ENCODE data around the gene AP5S1. TPM values are rescaled to one million over a fixed set of nuclear protein-coding genes. Genes with fewer than 3 reads are reported as not detected.

AP5S1 gene
- total and polyA plus RNA-seq, 2 of the 13 experiments (the other 11 are each of a cell fraction or from before 2014, with no cell fraction given) = 7.9 to 23.2 TPM

GRCh38 chr20:3820048-3820900, at the start of gene AP5S1 (continued):
- peak; percentile 83; the same call in 1 of the 2 replicates for TF ChIP-seq AKNA (CRISPR knock-in tag; IDR thresholded peaks at IDR 0.05; ENCODE audit: borderline replicate concordance)
- no peak for TF ChIP-seq LCORL (IDR thresholded peaks at IDR 0.05)
- TF ChIP-seq LCORL (CRISPR knock-in tag; IDR thresholded peaks at IDR 0.05) = peak; percentile 91
- peak; percentile 92 for TF ChIP-seq PREB (CRISPR knock-in tag; IDR thresholded peaks at IDR 0.05)
- TF ChIP-seq GATA4 (IDR thresholded peaks at IDR 0.05; ENCODE audit: borderline replicate concordance, low read depth) = peak; percentile 37; the same call in 1 of the 2 replicates
- no peak; the same call in 1 of the 2 replicates for TF ChIP-seq MYNN (CRISPR knock-in tag; IDR thresholded peaks at IDR 0.05; ENCODE audit: low read depth)
- TF ChIP-seq SMYD3 (CRISPR knock-in tag; IDR thresholded peaks at IDR 0.05) = no peak; the same call in 1 of the 2 replicates
- TF ChIP-seq MED1 (CRISPR knock-in tag; IDR thresholded peaks at IDR 0.05) = peak; percentile 89
- no peak for TF ChIP-seq ZNF282 (IDR thresholded peaks at IDR 0.05; ENCODE audit: partially characterized antibody)
- TF ChIP-seq MIXL1 (CRISPR knock-in tag; IDR thresholded peaks at IDR 0.05) = peak; percentile 69; the same call in 1 of the 2 replicates
- TF ChIP-seq ZNF607 (CRISPR knock-in tag; IDR thresholded peaks at IDR 0.05; ENCODE audit: borderline replicate concordance) = peak; percentile 99
- peak; percentile 98 for TF ChIP-seq TBP (CRISPR knock-in tag; IDR thresholded peaks at IDR 0.05)
- 0 out of 2 replicates have a peak, but pooled peaks have one; percentile 93 for TF ChIP-seq SNAI1 (CRISPR knock-in tag; IDR thresholded peaks at IDR 0.05; ENCODE audit: borderline replicate concordance)
- TF ChIP-seq MED8 (CRISPR knock-in tag; IDR thresholded peaks at IDR 0.05; ENCODE audit: insufficient replicate concordance) = peak; percentile 50
- TF ChIP-seq MBD4 (IDR thresholded peaks at IDR 0.05; ENCODE audit: borderline replicate concordance, low read length) = no peak
- TF ChIP-seq SSRP1 (CRISPR knock-in tag; IDR thresholded peaks at IDR 0.05) = peak; percentile 63; the same call in 1 of the 2 replicates
- peak; percentile 97 for TF ChIP-seq ZC3H13 (CRISPR knock-in tag; IDR thresholded peaks at IDR 0.05)
- no peak for TF ChIP-seq AHDC1 (CRISPR knock-in tag; IDR thresholded peaks at IDR 0.05; ENCODE audit: borderline replicate concordance)

Data from HepG2 (cell line).